HEK293 (cell line): Measurements from ENCODE around the gene CD99L2.

ENCODE experiments used
- ZBTB8A ChIP-seq: fragments of 450-650 bp; formaldehyde crosslinking; IDR thresholded peaks from 2 replicates; pipeline ENCODE4 v1.5.1; 2016; ENCODE audit warnings: missing biosample characterization, missing genetic modification characterization
- ZNF121 ChIP-seq: fragments of 450-650 bp; formaldehyde crosslinking; IDR thresholded peaks from 2 replicates; pipeline ENCODE4 v1.5.1; 2016; ENCODE audit warnings: missing biosample characterization, missing genetic modification characterization
- ZNF274 ChIP-seq, 2 experiments: fragments of 200-500 bp in 1 of 2; fragments of 450-650 bp in 1 of 2; sonication (Bioruptor generic) in 1 of 2; formaldehyde crosslinking in 1 of 2; IDR thresholded peaks; 2 replicates each; pipeline versions ENCODE4 v1.5.1 to v1.6.1; 2014 to 2016; ENCODE audit warnings: borderline replicate concordance in 1 of 2, inconsistent platforms in 1 of 2, low read length in 1 of 2, missing biosample characterization in 1 of 2, missing genetic modification characterization in 1 of 2
- ZNF324 ChIP-seq: fragments of 450-650 bp; formaldehyde crosslinking; IDR thresholded peaks from 2 replicates; pipeline ENCODE4 v1.5.1; 2016; ENCODE audit warnings: missing biosample characterization, missing genetic modification characterization
- ZNF530 ChIP-seq: fragments of 450-650 bp; formaldehyde crosslinking; IDR thresholded peaks from 2 replicates; pipeline ENCODE4 v1.5.1; 2016; ENCODE audit warnings: low read depth, missing biosample characterization, missing genetic modification characterization
- ZNF830 ChIP-seq: fragments of 450-650 bp; IDR thresholded peaks from 2 replicates; pipeline ENCODE4 v1.5.0; 2018; ENCODE audit warnings: missing biosample characterization, missing genetic modification characterization, low read depth, mild to moderate bottlenecking, moderate library complexity
- ZXDB ChIP-seq: fragments of 450-650 bp; formaldehyde crosslinking; IDR thresholded peaks from 2 replicates; pipeline ENCODE4 v1.5.1; 2016; ENCODE audit warnings: missing biosample characterization, missing genetic modification characterization
- TF ChIP-seq, protein P1 (sequence below): fragments of 450-650 bp; formaldehyde crosslinking; IDR thresholded peaks from 2 replicates; pipeline ENCODE4 v1.5.1; 2016; ENCODE audit warnings: missing biosample characterization, missing genetic modification characterization
- TF ChIP-seq, protein P2 (sequence below): fragments of 450-650 bp; formaldehyde crosslinking; IDR thresholded peaks from 2 replicates; pipeline ENCODE4 v1.5.1; 2016; ENCODE audit warnings: missing biosample characterization, missing genetic modification characterization
- TF ChIP-seq, protein P3 (sequence below): fragments of 450-650 bp; formaldehyde crosslinking; IDR thresholded peaks from 2 replicates; pipeline ENCODE4 v1.5.1; 2016; ENCODE audit warnings: missing biosample characterization, missing genetic modification characterization
- TF ChIP-seq, protein P4 (sequence below): fragments of 450-650 bp; formaldehyde crosslinking; IDR thresholded peaks from 2 replicates; pipeline ENCODE4 v1.5.1; 2016; ENCODE audit warnings: missing biosample characterization, missing genetic modification characterization
- TF ChIP-seq, protein P5 (sequence below): fragments of 450-650 bp; formaldehyde crosslinking; IDR thresholded peaks from 2 replicates; pipeline ENCODE4 v1.5.1; 2016; ENCODE audit warnings: missing biosample characterization, missing genetic modification characterization
- TF ChIP-seq, protein P6 (sequence below): fragments of 450-650 bp; formaldehyde crosslinking; IDR thresholded peaks from 2 replicates; pipeline ENCODE4 v1.5.1; 2016; ENCODE audit warnings: missing biosample characterization, missing genetic modification characterization
- TF ChIP-seq, protein P7 (sequence below): fragments of 450-650 bp; formaldehyde crosslinking; IDR thresholded peaks from 2 replicates; pipeline ENCODE4 v1.5.1; 2016; ENCODE audit warnings: missing biosample characterization, missing genetic modification characterization

DNA sequence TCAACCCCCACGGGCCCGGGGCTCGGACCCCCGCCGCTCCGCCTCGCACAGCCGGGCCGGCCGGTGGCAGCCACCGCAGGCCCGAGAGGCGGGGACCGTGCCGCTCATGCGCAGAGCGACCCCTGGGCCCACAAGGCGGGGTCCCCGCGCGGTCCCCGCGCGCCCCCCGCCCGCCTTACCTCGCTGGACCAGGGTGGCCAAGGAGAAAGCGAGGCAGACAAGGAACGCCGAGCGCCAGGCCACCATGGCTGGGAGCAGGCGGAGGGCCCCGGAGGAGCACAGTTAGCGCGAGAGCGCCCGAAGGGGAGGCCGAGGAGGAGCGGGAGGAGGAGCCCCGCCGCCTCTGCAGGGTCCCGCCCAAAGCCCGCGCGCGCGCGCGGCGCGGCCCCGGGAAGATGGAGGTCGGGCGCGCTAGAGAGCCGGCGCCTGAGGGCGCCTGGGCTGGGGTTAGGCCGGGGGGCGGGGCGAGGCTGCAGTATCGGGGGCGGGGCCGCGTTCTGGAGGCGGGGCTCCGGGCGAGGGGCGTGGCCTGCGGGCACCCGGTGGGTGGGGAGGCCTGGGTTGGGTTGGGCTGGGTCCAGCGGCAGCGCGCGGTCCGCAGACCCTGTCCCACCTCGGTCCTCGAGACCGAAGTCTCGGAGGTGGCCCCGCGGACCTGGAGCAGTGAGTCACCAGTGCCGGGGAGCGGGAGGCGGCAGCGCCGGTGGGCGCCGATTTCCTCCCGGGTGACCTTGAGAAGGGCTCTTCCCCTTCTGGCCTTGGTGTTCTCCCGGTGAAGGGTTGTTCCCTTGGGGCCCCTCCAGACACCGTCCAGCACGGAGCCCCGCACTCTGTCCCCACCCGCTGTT is at the start of gene CD99L2:
- TF ChIP-seq, protein P1, sequence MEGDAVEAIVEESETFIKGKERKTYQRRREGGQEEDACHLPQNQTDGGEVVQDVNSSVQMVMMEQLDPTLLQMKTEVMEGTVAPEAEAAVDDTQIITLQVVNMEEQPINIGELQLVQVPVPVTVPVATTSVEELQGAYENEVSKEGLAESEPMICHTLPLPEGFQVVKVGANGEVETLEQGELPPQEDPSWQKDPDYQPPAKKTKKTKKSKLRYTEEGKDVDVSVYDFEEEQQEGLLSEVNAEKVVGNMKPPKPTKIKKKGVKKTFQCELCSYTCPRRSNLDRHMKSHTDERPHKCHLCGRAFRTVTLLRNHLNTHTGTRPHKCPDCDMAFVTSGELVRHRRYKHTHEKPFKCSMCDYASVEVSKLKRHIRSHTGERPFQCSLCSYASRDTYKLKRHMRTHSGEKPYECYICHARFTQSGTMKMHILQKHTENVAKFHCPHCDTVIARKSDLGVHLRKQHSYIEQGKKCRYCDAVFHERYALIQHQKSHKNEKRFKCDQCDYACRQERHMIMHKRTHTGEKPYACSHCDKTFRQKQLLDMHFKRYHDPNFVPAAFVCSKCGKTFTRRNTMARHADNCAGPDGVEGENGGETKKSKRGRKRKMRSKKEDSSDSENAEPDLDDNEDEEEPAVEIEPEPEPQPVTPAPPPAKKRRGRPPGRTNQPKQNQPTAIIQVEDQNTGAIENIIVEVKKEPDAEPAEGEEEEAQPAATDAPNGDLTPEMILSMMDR (tag by site-specific recombination), result no peak
- TF ChIP-seq, protein P2, sequence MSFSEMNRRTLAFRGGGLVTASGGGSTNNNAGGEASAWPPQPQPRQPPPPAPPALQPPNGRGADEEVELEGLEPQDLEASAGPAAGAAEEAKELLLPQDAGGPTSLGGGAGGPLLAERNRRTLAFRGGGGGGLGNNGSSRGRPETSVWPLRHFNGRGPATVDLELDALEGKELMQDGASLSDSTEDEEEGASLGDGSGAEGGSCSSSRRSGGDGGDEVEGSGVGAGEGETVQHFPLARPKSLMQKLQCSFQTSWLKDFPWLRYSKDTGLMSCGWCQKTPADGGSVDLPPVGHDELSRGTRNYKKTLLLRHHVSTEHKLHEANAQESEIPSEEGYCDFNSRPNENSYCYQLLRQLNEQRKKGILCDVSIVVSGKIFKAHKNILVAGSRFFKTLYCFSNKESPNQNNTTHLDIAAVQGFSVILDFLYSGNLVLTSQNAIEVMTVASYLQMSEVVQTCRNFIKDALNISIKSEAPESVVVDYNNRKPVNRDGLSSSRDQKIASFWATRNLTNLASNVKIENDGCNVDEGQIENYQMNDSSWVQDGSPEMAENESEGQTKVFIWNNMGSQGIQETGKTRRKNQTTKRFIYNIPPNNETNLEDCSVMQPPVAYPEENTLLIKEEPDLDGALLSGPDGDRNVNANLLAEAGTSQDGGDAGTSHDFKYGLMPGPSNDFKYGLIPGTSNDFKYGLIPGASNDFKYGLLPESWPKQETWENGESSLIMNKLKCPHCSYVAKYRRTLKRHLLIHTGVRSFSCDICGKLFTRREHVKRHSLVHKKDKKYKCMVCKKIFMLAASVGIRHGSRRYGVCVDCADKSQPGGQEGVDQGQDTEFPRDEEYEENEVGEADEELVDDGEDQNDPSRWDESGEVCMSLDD (tag by site-specific recombination), result 0 out of 2 replicates have a peak, but pooled peaks have one; percentile 32
- TF ChIP-seq ZNF121, result no peak
- TF ChIP-seq, protein P3, sequence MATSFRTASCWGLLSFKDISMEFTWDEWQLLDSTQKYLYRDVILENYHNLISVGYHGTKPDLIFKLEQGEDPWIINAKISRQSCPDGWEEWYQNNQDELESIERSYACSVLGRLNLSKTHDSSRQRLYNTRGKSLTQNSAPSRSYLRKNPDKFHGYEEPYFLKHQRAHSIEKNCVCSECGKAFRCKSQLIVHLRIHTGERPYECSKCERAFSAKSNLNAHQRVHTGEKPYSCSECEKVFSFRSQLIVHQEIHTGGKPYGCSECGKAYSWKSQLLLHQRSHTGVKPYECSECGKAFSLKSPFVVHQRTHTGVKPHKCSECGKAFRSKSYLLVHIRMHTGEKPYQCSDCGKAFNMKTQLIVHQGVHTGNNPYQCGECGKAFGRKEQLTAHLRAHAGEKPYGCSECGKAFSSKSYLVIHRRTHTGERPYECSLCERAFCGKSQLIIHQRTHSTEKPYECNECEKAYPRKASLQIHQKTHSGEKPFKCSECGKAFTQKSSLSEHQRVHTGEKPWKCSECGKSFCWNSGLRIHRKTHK (tag by site-specific recombination), result no peak
- no peak for TF ChIP-seq ZNF324
- no peak for TF ChIP-seq ZNF530 (tag by site-specific recombination)
- TF ChIP-seq ZNF830 (tag by site-specific recombination), result no peak
- TF ChIP-seq ZXDB (tag by site-specific recombination), result no peak
- TF ChIP-seq, protein P4, sequence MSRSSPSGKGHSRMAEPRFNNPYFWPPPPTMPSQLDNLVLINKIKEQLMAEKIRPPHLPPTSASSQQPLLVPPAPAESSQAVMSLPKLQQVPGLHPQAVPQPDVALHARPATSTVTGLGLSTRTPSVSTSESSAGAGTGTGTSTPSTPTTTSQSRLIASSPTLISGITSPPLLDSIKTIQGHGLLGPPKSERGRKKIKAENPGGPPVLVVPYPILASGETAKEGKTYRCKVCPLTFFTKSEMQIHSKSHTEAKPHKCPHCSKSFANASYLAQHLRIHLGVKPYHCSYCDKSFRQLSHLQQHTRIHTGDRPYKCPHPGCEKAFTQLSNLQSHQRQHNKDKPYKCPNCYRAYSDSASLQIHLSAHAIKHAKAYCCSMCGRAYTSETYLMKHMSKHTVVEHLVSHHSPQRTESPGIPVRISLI (tag by site-specific recombination), result no peak
- peak; percentile 60; the same call in 1 of the 2 replicates for TF ChIP-seq ZBTB8A (tag by site-specific recombination)
- TF ChIP-seq, protein P5, sequence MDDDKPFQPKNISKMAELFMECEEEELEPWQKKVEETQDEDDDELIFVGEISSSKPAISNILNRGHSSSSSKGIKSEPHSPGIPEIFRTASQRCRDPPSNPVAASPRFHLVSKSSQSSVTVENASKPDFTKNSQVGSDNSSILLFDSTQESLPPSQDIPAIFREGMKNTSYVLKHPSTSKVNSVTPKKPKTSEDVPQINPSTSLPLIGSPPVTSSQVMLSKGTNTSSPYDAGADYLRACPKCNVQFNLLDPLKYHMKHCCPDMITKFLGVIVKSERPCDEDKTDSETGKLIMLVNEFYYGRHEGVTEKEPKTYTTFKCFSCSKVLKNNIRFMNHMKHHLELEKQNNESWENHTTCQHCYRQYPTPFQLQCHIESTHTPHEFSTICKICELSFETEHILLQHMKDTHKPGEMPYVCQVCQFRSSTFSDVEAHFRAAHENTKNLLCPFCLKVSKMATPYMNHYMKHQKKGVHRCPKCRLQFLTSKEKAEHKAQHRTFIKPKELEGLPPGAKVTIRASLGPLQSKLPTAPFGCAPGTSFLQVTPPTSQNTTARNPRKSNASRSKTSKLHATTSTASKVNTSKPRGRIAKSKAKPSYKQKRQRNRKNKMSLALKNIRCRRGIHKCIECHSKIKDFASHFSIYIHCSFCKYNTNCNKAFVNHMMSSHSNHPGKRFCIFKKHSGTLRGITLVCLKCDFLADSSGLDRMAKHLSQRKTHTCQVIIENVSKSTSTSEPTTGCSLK, result no peak
- TF ChIP-seq, protein P6, sequence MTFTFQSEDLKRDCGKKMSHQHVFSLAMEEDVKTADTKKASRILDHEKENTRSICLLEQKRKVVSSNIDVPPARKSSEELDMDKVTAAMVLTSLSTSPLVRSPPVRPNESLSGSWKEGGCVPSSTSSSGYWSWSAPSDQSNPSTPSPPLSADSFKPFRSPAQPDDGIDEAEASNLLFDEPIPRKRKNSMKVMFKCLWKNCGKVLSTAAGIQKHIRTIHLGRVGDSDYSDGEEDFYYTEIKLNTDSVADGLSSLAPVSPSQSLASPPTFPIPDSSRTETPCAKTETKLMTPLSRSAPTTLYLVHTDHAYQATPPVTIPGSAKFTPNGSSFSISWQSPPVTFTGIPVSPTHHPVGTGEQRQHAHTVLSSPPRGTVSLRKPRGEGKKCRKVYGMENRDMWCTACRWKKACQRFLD (tag by site-specific recombination), result no peak
- TF ChIP-seq ZNF274 (IDR thresholded peaks at IDR 0.05; ENCODE audit: low read length), result no peak
- TF ChIP-seq ZNF274 (tag by site-specific recombination; IDR thresholded peaks at IDR 0.05; ENCODE audit: borderline replicate concordance), result no peak
- TF ChIP-seq, protein P7, sequence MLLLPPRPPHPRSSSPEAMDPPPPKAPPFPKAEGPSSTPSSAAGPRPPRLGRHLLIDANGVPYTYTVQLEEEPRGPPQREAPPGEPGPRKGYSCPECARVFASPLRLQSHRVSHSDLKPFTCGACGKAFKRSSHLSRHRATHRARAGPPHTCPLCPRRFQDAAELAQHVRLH, result no peak
